Esophagus muscularis mucosa (tissue), 4 donors: ENCODE results near the gene STIL.

Source experiments
- CTCF ChIP-seq, 3 experiments: fragments of 200-600 bp in 2 of 3; fragments of 450-650 bp in 1 of 3; sonication (generic) in 2 of 3; IDR thresholded peaks; one replicate each; pipeline ENCODE4 v1.5.1; 2017 to 2019; ENCODE audit warnings: antibody characterized with exemption in 3 of 3, mild to moderate bottlenecking in 2 of 3, moderate library complexity in 1 of 3
- EP300 ChIP-seq: sonication (generic); formaldehyde crosslinking; IDR thresholded peaks from one replicate; pipeline ENCODE4 v1.6.1; 2017; ENCODE audit warnings: antibody characterized with exemption
- POLR2AphosphoS5 ChIP-seq, 2 donors: sonication (generic); formaldehyde crosslinking; IDR thresholded peaks; one replicate each; pipeline ENCODE4 v1.6.1; 2017; ENCODE audit warnings: antibody characterized with exemption in 2 of 2

- TF ChIP-seq EP300 (no peak), CTCF (IDR thresholded peaks at IDR 0.05) (no peak), POLR2AphosphoS5 (IDR thresholded peaks at IDR 0.05) (no peak)
These were observed 81.6 kb downstream of the STIL start, which contains the start of gene TAL1 for GRCh38 chr1:47232187-47232874.
